ENCODE data around the gene RNF166. TPM values are rescaled to one million over a fixed set of nuclear protein-coding genes. Genes with fewer than 3 reads are reported as not detected.

Gene RNF166
- total RNA-seq, 1 donor from 2014 or later = 26.5 TPM

DNA sequence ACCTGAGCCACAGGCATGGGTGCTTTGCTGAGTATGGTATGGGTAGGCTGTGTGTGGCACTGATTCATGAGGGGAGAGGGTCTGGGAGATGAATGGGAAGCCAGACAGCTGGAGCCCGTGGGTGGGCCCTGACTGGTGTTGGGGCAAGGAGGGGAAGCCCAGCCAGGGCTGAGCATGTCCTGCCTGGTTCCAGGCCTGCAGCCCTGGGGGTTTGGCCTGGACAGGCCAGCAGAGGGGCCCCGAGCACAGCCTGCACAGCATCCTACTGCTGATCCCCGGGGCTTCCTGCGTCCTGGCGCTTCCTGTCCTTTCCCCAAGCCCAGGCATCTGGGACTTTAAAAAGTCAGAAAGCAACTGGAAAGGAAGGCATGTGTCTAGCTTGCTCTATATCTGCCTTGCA, 38.7 kb downstream of the RNF166 start:
- Mint-ChIP-seq H3K27me3 (ENCODE audit: unreplicated experiment) (peaks cover 9% of the 10 kb centered on the region), H3K9me3 (ENCODE audit: unreplicated experiment) (peaks cover 9% of the 10 kb centered on the region), H3K4me3 (ENCODE audit: unreplicated experiment) (no peak overlapping the region), H3K4me1 (ENCODE audit: low read depth, unreplicated experiment) (peaks cover 2% of the 10 kb centered on the region), H3K27ac (ENCODE audit: unreplicated experiment) (no peak overlapping the region), H3K36me3 (ENCODE audit: unreplicated experiment) (no peaks in the 10 kb centered on the region)
- TF ChIP-seq, protein P1, sequence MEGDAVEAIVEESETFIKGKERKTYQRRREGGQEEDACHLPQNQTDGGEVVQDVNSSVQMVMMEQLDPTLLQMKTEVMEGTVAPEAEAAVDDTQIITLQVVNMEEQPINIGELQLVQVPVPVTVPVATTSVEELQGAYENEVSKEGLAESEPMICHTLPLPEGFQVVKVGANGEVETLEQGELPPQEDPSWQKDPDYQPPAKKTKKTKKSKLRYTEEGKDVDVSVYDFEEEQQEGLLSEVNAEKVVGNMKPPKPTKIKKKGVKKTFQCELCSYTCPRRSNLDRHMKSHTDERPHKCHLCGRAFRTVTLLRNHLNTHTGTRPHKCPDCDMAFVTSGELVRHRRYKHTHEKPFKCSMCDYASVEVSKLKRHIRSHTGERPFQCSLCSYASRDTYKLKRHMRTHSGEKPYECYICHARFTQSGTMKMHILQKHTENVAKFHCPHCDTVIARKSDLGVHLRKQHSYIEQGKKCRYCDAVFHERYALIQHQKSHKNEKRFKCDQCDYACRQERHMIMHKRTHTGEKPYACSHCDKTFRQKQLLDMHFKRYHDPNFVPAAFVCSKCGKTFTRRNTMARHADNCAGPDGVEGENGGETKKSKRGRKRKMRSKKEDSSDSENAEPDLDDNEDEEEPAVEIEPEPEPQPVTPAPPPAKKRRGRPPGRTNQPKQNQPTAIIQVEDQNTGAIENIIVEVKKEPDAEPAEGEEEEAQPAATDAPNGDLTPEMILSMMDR (IDR thresholded peaks at IDR 0.05; ENCODE audit: partially characterized antibody, unreplicated experiment) = no peak
- no peak for DNase-seq

DNA sequence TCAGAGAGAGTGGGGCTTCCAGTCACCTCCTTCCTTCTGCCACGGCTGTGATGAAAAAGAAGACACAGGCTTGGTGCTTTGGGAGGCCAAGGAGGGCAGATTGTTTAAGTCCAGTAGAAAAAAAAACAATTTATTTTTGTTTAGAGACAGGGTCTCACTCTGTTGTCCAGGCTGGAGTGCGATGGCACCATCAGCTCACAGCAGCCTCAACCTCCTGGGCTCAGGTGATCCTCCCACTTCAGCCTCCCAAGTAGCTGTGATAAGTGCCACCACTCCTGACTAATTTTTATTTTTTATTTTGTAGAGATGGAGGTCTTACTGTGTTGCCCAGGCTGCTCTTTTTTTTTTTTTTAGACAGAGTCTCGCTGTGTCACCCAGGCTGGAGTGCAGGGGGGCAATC, 40.6 kb downstream of the RNF166 start:
- Mint-ChIP-seq H3K4me3 (ENCODE audit: unreplicated experiment) (no peak overlapping the region), H3K9me3 (ENCODE audit: unreplicated experiment) (peaks cover 11% of the 10 kb centered on the region), H3K27ac (ENCODE audit: unreplicated experiment) (no peak overlapping the region), H3K36me3 (ENCODE audit: unreplicated experiment) (no peaks in the 10 kb centered on the region), H3K27me3 (ENCODE audit: unreplicated experiment) (peaks cover 11% of the 10 kb centered on the region), H3K4me1 (ENCODE audit: low read depth, unreplicated experiment) (peaks cover 4% of the 10 kb centered on the region)
- TF ChIP-seq, protein P1 (IDR thresholded peaks at IDR 0.05; ENCODE audit: partially characterized antibody, unreplicated experiment) = no peak
- DNase-seq = no peak

DNA sequence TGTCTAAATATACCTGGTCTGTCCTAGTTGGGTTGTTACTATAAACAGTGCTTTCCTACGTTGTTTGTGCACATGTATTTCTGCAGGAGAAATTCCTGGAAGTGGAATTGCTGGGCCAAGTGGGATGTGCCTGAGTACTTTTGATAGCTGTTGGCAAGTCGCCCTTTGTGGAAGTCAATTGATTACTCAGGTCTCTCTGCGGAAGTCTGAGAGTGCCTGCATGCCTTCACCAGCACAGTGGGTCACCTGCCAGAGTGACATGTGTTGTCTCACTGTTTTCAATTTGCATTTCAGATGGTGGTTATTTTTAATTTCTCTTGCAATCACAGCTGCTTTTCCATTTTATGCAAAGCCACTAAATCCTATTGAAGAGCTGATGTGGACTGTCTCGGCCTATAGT, 41.1 kb downstream of the RNF166 start:
- peaks cover 11% of the 10 kb centered on the region for H3K27me3 Mint-ChIP-seq (ENCODE audit: unreplicated experiment)
- no peak for DNase-seq
- H3K4me3 Mint-ChIP-seq (ENCODE audit: unreplicated experiment) = peak overlapping the region; percentile 41

DNA sequence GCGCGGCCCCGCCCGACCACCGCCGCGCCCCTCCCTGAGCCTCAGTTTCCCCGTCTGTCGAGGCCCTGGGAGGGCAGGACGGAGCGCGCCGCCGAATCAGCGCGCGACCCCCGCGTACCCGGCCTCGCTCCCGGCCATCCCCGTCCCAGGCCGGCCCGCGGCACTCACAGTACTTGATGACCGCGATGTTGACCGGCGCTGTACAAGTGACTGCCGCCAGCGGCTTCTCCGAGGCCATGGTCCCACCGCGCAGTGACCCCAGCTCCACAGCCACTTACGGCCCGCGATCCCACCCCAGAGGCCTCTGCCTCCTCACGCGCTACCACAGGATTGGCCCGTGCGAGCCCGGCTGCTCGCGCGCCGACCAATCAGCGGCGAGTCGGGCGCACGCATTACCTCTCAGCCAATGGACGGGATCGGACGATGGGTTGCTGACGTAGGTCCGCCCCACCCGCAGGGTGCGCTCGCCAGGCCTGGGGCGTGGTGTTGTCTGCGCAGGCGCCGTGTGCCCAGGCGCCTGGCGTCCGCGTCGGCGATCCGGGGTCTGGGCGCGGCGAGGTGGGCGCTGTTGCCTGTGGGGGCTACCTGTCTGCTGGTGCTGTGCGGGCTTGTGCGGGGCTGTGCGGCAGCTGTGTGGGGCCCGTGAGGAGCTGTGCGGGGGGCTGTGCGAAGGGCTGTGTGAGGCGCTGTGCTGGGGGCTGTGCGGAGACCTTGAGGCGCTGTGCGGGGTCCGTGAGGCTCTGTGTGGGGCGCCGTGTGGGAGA, 43.2 kb downstream of the RNF166 start, which contains the start of gene MVD:
Gene MVD (minus strand): TSS at position 249 of the 764 bp plus-strand sequence. CDS start 11 bp downstream, at position 238.
- H3K9me3 Mint-ChIP-seq (ENCODE audit: unreplicated experiment) = peaks cover 10% of the 10 kb centered on the region
- H3K4me3 Mint-ChIP-seq (ENCODE audit: unreplicated experiment) = peak within 1 kb of the TSS; percentile 91
- peak; percentile 96 for DNase-seq
- peak within 1 kb of the TSS; percentile 73 for H3K27ac Mint-ChIP-seq (ENCODE audit: unreplicated experiment)
- H3K36me3 Mint-ChIP-seq (ENCODE audit: unreplicated experiment) = no peaks in the 10 kb centered on the region
- H3K27me3 Mint-ChIP-seq (ENCODE audit: unreplicated experiment) = peaks cover 11% of the 10 kb centered on the region
- peaks cover 9% of the 10 kb centered on the region for H3K4me1 Mint-ChIP-seq (ENCODE audit: low read depth, unreplicated experiment)
- TF ChIP-seq, protein P1 (IDR thresholded peaks at IDR 0.05; ENCODE audit: partially characterized antibody, unreplicated experiment) = no peak

More for the DNA sequence above, 41.1 kb downstream of the RNF166 start:
- TF ChIP-seq, protein P1 (IDR thresholded peaks at IDR 0.05; ENCODE audit: partially characterized antibody, unreplicated experiment) = no peak
- Mint-ChIP-seq H3K27ac (ENCODE audit: unreplicated experiment) (no peak overlapping the region), H3K9me3 (ENCODE audit: unreplicated experiment) (peaks cover 11% of the 10 kb centered on the region), H3K4me1 (ENCODE audit: low read depth, unreplicated experiment) (peaks cover 4% of the 10 kb centered on the region), H3K36me3 (ENCODE audit: unreplicated experiment) (no peaks in the 10 kb centered on the region)

GRCh38 chr16:88662222-88662842, 43.9 kb downstream of the RNF166 start:
- no peaks in the 10 kb centered on the region for H3K36me3 Mint-ChIP-seq (ENCODE audit: unreplicated experiment)
- peaks cover 7% of the 10 kb centered on the region for H3K4me1 Mint-ChIP-seq (ENCODE audit: low read depth, unreplicated experiment)
- peaks cover 8% of the 10 kb centered on the region for H3K9me3 Mint-ChIP-seq (ENCODE audit: unreplicated experiment)
- peak overlapping the region; percentile 73 for H3K27ac Mint-ChIP-seq (ENCODE audit: unreplicated experiment)
- DNase-seq = no peak
- peaks cover 10% of the 10 kb centered on the region for H3K27me3 Mint-ChIP-seq (ENCODE audit: unreplicated experiment)
- TF ChIP-seq, protein P1 (IDR thresholded peaks at IDR 0.05; ENCODE audit: partially characterized antibody, unreplicated experiment) = no peak
- H3K4me3 Mint-ChIP-seq (ENCODE audit: unreplicated experiment) = peak overlapping the region; percentile 87
